ENCODE results near the gene XAB2.

The XAB2 gene

DNA sequence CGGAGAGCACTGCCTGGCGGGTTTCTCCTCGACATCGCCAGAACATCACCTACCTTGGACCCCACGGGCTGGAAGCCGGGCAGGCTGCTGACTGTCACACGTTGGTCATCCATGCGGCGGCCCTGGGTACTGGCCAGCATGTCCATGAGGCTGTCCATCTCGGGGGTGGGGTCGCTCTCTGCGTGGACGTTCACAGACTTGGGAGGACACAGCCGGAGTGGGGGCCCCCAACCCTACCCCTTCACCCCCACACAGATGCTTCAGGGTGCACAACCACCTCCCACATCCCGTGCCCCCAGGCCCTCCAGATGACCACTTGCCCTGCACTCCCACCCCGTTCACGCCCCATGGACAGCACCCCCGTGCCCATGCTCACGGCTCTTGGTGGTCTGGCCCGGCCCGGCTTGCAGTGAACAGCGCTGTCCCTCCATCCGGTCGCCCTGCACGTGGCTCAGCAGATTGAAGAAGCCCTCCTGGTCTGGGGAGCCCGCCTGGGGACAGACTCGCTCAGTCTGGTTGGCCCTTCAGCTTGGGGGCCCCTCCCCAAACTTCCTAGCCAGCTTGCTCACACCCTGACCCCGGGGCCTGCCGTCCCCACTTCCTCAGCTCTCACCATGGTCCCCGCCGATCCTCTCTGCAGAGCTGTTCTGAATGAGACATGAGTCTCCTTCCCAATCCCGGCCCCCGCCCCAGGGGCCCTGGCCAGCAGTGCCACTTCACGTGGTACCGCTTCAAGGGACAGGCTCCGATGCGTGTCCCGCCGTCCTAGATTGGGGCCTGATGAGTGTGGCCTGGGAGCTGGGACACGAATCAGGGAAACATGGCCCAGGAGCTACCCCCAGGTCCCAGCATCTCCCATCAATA lies 3.2 kb upstream of the XAB2 start:
- DNase-seq (ENCODE audit: low spot score), result no peak

DNA sequence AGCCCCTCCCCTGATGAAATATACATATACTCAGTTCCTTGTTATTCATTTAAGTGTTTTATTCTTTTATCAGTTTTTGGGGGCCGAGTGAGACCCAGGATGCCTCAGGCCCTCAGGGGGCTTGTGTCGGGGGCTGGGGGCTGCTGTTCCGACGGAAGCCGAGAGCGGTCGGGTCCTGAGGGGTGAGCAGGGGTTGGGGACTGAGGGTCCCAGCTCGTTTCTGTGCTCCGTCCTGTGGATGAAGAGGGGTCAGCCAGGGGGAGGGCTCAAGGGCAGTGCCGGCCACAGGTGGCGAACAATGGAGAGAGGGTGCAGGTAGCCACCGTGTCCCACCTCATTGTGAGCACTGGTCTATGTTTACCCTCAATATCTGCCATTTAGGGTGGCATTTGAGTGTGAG lies 2.2 kb upstream of the XAB2 start:
- no peak for DNase-seq (ENCODE audit: low spot score)

DNA sequence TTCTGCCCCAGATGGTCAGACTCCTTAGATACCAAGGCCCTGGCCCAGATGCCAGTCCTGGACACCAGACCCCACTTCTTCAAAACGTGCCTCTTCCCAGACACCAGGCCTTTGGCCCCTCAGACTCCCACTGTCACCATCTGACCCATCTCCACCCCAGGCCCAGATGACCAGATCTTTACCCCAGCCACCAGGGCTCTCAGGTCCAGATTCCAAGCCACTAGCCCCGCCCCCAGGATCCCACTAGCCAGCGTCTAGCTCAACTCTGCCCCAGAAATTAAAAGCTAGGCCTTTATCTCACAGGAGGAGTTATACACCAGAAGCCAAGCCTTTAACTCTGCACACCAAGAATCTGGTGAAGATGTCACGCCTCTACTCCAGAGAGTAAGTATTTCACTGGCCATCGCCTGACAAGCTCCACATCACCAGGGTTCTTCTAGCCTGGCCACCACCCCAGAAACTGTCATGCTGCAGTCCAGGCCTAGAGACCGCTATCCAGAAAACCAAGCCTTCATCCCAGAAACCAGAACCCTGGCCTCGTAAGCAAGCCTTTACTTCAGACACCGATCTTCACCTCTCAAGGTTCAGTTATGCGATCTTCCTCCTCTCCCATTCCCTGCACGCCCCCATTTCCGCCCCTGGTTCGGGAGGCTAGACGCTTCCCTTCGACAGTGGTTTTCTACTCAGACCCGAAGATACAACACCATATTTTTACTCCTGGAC lies 595 bp downstream of the XAB2 start:
- DNase-seq (ENCODE audit: low spot score), result no peak

DNA sequence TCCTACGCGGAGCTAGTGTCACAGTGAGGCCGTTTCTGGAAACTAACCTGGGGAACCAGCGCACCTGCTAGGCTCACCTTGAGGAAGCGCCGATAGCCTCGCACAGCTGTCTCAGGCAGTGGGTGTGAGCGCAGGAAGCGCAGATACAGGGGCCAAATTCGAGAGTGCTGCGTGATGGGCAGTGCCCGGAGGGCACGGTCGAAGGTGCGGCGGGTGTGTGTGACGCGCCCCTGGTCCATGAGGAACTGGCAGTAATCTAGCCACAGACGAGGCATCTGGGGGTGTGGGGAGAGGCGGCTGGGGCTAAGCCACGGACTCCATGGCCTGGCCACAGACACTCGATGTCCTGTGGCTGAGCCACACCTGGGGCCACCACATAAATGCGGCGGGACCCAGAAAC lies 2.2 kb downstream of the XAB2 start:
- DNase-seq (ENCODE audit: low spot score), result no peak

DNA sequence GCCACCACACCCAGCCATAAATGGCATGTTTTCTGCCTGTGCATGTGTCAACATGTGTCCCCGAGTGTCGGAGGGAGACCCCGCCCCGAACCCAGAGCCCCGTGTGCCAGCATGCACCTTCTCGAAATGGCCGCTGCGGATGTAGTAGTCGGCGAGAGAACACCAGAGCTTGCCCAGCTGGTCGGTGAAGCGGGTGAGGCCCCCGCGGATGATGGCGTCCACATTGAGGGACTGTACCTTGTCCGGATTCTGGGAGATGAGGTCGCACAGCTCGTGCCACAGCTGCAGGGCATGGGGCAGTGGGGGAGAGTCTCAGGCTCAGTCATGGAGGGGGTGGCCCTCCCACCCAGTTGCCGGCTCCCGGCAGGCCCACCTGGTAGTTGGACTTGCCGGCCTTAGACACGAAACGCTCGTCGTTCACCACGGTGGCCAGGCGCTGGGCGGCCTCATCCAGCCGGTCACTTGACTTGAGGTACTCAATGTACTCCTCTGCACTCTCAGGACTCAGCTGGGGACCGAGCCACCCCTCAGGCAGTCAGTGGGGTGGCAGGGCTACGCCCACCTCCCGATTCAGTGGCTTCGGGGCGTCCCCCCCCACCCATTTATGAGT lies 3.5 kb downstream of the XAB2 start:
- DNase-seq (ENCODE audit: low spot score), result no peak

DNA sequence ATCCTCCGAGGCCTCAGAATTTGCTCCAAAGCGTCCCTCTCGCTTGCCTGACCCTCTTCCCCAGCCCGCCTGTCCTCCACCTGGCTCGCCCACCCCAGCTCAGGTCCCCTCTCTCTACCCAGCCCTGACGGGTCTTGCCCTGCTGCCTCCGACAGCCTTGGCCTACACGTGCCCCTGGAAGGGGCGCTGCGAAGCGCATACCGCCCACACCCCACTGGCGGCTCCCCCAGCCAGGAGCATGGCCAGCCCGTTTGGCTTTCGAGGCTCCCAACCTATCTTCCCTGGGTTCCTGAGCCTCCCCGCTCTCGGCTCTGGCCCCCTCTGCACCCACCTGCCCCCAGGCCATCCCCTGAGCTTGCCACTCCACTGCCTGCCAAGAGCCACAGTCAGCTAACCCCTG lies 4.5 kb downstream of the XAB2 start:
- no peak for DNase-seq (ENCODE audit: low spot score)

DNA sequence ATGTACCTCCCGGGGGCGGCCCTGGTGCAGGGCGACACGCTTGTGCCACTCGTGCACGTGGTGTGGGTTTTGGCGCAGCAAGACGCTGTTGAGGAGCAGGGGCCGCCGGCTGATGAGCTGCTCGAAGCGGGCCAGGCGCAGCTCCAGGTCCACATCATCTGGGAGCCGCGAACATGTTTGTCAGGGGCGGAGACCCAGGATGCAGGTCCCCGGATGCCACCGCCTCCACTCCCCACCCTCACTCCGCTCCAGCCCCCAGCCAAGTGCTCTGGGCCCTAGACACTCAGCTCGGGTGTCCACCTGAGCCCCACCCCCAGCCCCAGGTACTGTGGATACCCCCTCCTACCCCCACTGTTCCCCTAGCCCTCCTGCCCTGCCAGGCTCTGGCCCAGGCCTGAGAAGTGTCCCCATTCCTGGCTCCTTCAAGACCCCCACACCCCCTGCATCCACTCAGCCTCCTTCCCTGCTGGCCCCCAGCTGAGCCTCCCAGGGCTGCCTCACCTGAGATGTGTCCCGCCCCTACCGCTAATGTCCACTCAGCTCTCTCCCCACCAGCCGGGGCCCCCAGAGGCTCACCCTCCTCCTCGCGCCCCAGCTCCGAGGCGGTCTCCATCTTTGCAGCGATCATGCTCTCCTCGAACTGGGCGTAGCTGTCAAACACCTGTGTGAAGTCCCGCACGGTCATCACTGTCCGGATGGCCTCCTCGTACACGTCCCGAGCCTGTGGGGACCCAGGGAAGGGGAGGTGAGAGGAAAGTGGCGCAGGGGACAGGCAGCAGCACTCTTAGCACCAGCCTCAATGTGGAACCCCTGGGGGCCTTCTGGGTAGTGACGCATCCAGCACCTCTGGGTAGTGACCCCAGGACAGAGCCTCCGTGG lies 5.4 kb downstream of the XAB2 start:
- no peak for DNase-seq (ENCODE audit: low spot score)

DNA sequence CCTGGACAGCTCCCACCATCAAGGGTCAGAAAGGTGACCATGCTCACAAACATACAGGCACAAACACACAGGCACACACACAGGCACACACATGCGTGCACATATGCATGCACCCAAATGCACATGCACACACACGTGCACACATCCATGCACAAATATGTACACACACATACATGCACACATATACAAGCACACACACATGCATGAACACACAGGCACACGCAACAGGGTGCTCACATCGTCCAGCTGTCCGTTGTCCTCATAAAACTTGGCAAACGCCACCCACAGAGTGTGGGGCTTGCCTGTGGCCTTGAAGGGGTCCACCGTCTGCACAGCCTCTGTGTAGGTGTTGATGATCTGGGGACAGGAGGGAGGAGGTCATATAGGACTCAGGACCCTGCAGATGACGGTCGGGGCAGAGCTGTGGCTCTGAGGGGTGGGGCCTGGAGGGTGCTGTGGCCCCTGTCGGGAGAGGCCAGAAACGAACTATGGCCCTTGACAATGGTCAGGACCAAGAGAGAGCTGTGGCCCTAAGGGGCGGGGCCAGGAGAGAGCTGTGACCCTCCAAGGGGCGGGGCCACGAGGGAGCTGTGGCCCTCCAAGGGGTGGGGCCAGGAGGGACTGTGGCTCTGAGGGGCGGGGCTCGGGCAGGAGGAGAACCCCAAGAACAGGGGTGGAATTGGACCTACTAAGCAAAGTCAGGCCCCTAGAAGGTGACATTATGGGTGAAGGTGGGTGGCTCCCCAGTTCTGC lies 6.2 kb downstream of the XAB2 start:
- DNase-seq (ENCODE audit: low spot score), result no peak

DNA sequence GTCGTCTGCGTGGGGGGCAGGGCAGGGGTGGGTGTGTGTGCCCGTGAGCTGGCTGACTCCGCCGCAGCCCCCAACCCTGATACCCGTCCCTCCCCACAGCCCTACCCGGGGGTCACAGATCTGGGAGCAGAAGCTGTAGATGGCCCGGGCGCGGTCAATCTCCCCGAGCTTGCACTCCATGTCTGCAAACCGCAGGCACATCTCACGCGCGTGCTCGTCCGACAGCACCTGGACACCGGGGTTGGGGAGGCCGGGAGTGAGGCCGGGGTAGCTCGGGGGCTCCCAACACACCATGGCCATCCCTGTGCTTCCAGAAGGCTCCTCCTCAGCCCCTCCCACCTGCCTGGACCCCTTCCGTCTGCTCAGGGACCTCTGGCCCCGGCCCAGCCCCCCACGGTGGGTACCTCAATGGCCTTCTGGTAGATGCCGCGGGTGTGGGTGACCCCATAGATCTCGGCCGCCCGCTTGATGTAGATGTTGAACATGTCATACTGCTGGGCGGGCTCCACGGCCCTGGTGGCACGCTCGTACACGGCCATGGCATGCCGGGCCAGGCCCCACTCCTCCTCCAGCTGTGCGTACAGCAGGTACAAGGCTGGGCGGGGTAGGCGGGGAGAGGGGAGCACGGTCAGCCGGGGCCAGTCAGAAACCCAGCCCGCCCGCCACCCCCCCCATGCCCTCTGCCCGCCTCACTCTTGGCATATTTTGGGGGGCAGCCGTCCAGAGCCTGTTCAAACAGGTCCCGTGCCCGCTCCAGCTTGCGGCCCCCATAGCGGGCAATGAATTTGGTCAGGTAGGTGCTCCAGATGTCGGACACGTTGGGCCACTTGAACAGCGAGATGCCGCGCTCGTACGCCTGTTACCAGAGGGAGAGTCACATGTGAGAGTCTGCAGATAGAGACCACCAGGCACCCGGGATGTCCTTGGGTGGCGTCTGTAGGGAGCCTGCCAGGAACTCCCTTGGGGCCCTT lies 8.6 kb downstream of the XAB2 start:
- no peak for DNase-seq (ENCODE audit: low spot score)

DNA sequence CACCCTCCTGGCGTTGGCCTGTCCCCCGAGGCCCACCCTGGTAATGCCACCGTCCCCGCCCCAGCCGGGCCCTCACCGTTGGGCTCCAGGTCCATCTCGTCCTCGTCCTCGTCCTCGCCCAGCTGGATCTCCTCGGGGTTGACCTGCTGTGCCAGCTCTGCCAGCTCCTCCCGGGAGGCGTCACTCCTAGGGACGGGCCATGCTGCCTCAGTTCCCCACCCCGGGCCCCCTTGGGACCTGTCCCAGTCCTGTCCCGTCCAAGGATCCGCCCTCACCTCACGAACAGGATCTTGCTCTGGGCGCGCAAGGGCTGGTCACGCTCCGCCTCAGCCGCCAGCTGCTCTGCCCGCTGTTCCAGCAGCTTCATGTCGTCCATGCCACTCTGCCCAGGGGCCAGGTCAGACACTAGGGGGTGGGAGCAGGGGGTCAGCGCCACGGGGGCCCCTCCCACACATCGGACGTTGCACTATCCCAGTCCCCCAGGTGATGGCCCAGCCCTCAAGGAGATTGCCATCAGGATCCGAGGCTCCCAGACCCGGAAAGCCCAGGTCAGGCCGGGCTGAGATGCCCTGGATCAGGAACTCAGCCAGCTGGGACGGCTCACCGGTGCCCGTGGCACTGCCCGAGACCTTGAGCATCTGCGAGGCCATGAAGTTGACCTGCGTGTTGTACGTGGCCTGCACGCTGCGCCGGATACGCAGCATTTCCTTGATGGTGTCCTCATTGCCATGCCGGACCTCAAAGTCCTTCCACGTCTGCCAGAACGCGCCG lies 9.5 kb downstream of the XAB2 start:
- no peak for DNase-seq (ENCODE audit: low spot score)

DNA sequence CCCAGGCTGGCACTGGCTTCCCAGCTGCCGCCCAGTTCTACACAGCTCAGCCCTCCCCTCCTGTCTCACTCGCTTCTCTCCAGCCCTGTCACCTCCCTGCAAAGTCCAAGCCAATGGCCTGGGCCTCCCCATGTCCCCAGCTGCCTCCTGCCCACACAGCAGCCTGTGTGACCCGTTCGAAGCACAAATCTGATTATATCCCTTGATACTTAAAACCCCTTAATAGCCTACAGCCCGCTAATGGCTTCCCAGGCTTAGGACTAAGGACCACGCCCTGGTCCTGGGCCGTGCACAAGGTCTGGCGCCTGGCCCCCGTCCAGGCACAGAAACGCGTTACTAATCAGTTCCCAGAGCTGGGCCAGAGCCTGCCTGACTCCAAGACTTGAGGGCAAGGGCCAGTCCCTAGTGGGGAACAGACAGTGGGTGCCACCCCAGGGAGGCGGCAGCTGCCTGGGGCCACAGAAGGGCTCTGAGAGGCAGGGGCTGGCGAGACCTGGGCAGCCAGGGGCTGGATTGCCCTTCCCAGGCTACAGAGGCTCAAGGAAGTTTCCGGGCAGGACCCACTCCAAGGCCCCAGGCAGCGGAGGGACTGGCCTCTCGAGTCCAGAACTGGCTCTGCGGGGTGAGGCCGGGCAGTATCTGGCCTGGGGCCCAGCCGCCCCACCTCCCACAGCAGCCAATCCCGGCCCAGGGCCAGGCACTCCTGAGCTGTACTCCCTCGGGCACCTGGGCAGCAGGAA lies 10.4 kb downstream of the XAB2 start:
- no peak for DNase-seq (ENCODE audit: low spot score)

DNA sequence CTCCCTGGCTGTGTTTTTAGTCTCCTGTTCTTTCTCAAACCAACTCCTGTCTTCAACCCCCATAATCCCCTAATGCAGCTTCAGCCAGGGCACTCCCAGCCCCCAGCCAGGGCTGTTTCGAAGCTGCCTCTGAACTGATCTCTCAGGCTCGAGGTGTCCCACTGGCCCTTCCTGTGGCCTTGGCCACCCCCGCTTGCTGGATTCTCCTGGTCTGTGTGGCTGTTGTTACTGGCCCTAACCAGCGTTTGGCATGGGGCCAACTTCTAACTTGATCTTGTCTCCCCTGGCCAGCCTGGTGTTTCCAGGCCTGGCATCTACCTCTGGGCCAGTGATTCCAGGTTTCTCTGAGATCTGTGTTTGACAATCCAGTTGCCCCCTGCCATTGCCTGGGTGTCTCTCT lies 11.0 kb downstream of the XAB2 start:
- DNase-seq (ENCODE audit: low spot score), result peak; percentile 6

DNA sequence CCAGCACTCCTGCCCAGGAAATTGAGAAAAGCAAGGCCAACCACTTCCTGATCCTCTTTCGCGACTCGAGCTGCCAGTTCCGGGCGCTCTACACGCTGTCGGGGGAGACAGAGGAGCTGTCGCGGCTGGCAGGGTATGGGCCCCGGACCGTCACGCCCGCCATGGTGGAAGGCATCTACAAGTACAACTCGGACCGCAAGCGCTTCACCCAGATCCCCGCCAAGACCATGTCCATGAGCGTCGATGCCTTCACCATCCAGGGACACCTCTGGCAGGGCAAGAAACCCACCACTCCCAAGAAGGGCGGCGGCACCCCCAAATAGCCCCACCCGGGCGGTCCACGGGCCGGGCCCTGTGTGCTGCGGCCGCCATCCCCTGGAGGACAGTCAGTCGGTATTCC lies 11.6 kb downstream of the XAB2 start:
- no peak for DNase-seq (ENCODE audit: low spot score)

DNA sequence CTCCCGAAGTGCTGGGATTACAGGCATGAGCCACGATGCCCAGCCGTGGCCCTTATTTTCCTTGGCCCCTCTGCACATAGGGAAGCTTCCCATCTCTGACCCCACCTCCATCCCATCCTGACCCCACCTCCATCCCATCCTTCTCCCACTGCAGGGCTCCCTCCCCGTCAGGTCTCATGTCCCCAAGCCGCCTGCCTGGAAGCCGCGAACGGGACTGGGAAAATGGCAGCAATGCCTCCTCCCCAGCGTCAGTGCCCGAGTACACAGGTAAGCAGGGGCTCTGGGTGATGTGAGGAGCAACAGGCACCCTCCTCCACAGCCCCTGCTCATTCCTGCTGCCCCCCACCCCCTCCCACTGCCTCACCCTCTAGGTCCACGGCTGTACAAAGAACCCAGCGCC lies 12.2 kb downstream of the XAB2 start:
- no peak for DNase-seq (ENCODE audit: low spot score)

DNA sequence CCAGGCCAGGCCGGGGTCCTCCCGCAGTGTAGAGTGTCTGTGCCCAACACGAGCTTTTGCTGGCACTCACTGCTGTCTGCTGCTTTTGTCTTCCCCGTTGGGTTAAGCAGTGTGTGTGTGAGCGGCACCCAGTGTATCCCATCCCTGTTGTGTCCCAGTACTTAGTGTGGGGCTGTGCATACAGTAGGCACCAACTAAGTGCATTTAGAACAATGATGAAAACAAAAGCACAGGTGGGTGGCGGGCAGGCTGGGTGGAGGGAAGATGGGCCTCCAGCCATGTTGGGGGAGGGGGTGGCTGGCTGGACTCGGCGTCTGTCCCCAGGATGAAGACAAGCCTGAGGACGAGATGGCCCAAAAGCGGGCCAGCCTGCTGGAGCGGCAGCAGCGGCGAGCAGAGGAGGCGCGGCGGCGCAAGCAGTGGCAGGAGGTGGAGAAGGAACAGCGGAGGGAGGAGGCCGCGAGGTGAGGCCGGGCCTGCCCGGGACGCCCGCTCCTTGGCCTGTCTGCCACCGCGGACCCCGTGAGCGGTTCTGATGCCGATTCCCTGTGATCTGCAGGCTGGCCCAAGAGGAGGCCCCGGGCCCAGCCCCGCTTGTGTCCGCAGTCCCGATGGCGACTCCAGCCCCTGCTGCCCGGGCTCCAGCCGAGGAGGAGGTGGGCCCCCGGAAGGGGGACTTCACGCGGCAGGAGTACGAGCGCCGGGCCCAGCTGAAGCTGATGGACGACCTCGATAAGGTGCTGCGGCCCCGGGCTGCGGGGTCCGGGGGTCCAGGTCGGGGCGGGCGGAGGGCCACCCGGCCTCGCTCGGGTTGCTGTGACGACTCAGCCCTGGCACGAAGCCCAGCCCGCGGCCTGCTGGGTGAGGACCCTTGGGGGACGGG lies 14.2 kb downstream of the XAB2 start:
- DNase-seq (ENCODE audit: low spot score), result no peak

DNA sequence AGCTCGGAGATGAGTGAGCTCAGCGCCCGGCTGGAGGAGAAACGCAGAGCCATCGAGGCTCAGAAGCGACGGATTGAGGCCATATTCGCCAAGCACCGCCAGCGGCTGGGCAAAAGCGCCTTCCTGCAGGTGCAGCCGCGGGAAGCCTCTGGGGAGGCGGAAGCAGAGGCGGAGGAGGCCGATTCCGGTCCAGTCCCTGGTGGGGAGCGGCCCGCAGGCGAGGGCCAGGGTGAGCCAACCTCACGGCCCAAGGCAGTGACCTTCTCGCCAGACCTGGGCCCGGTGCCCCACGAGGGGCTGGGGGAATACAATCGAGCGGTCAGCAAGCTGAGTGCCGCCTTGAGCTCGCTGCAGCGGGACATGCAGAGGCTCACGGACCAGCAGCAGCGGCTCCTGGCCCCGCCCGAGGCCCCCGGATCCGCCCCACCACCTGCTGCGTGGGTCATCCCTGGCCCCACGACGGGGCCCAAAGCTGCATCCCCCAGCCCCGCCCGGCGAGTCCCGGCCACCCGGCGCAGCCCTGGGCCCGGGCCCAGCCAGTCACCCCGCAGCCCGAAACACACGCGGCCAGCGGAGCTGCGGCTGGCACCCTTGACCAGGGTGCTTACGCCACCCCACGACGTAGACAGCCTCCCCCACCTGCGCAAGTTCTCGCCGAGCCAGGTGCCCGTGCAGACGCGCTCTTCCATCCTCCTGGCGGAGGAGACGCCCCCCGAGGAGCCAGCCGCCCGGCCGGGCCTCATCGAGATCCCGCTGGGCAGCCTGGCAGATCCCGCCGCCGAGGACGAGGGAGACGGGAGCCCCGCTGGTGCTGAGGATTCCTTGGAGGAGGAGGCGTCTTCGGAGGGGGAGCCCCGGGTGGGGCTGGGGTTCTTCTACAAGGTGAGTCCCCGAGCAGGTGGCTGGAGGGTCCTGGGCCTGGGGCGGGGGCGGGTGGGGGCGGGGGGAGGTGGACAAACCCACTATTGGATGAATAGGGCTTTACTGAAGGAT lies 16.8 kb downstream of the XAB2 start:
- no peak for DNase-seq (ENCODE audit: low spot score)
